ENCODE results near the gene XRCC1. TPM values are rescaled to one million over a fixed set of nuclear protein-coding genes. Genes with fewer than 3 reads are reported as not detected.
"Not testable (repeated sequence)": the region's sequence is repeated elsewhere in the genome, so short reads cannot be mapped to it uniquely, and the experiment has no call there.

Gene XRCC1
- total RNA-seq, 4 donors from 2014 or later: 29.6 to 38.8 (median 31.3) TPM

GRCh38 chr19:43609872-43610271, 34.5 kb upstream of the XRCC1 start:
- DNase-seq: no peak
- no peak overlapping the region for H3K27ac ChIP-seq

GRCh38 chr19:43607238-43608205, 32.2 kb upstream of the XRCC1 start:
- TF ChIP-seq POLR2A (IDR thresholded peaks at IDR 0.05) (no peak), CTCF (IDR thresholded peaks at IDR 0.05) (no peak)
- Histone ChIP-seq H3K27ac (no peak overlapping the region), H3K4me1 (no peaks in the 10 kb centered on the region), H3K9me3 (no peaks in the 10 kb centered on the region), H3K27me3 (no peaks in the 10 kb centered on the region), H3K36me3 (peaks cover 0 to 6% of the 10 kb centered on the region in 2 donors), H3K4me3 (replicated peaks in 1 of 3) (no peak overlapping the region)
- WGBS, 2 donors: 86 to 92% methylated on average over 22 to 28 of the region's 28 CpGs
- intact Hi-C loops (cut with DNase I): no loop called here
- no peak for DNase-seq

More at GRCh38 chr19:43609872-43610271, 34.5 kb upstream of the XRCC1 start:
- WGBS, 2 donors: 86 to 87% methylated on average over 7 of the region's 7 CpGs
- Histone ChIP-seq H3K27me3 (no peaks in the 10 kb centered on the region), H3K4me3 (replicated peaks in 1 of 3) (no peak overlapping the region), H3K9me3 (no peaks in the 10 kb centered on the region), H3K36me3 (peaks cover 5 to 14% of the 10 kb centered on the region in 2 donors), H3K4me1 (no peaks in the 10 kb centered on the region)
- TF ChIP-seq POLR2A (IDR thresholded peaks at IDR 0.05) (no peak), CTCF (IDR thresholded peaks at IDR 0.05) (no peak)
- intact Hi-C loops (cut with DNase I): no loop called here

- H3K27me3 ChIP-seq: no peaks in the 10 kb centered on the region
- intact Hi-C loops (cut with DNase I): no loop called here
- no peak for DNase-seq
- H3K27ac ChIP-seq: no peak overlapping the region
- 93% methylated on average over 7 of the region's 7 CpGs for WGBS, 2 donors
- no peak overlapping the region for H3K4me3 ChIP-seq (replicated peaks in 1 of 3)
- TF ChIP-seq POLR2A (IDR thresholded peaks at IDR 0.05) (no peak), CTCF (IDR thresholded peaks at IDR 0.05) (no peak)
- H3K4me1 ChIP-seq: no peaks in the 10 kb centered on the region
- H3K36me3 ChIP-seq: peaks cover 0 to 6% of the 10 kb centered on the region in 2 donors
- no peaks in the 10 kb centered on the region for H3K9me3 ChIP-seq
Observed at GRCh38 chr19:43606569-43607229, 31.4 kb upstream of the XRCC1 start.

GRCh38 chr19:43605875-43606568, 30.7 kb upstream of the XRCC1 start:
- WGBS, 2 donors: 77 to 85% methylated on average over 7 of the region's 7 CpGs
- no peak for TF ChIP-seq POLR2A (IDR thresholded peaks at IDR 0.05)
- TF ChIP-seq CTCF (IDR thresholded peaks at IDR 0.05): no peak
- intact Hi-C loops (cut with DNase I): no loop called here
- no peaks in the 10 kb centered on the region for H3K27me3 ChIP-seq
- H3K4me3 ChIP-seq (replicated peaks in 1 of 3): no peak overlapping the region
- no peaks in the 10 kb centered on the region for H3K9me3 ChIP-seq
- DNase-seq: no peak
- no peaks in the 10 kb centered on the region for H3K4me1 ChIP-seq
- no peak overlapping the region for H3K27ac ChIP-seq
- peaks cover 0 to 6% of the 10 kb centered on the region in 2 donors for H3K36me3 ChIP-seq

- H3K9me3 ChIP-seq; H3K36me3 ChIP-seq; H3K27ac ChIP-seq; H3K4me3 ChIP-seq (replicated peaks in 1 of 3); DNase-seq; H3K27me3 ChIP-seq; intact Hi-C loops (cut with DNase I): not testable (repeated sequence)
- H3K4me1 ChIP-seq: peaks cover 13 to 16% of the 10 kb centered on the region in 2 donors
- WGBS, 2 donors: 66 to 89% methylated on average over 5 of the region's 5 CpGs
Observed at GRCh38 chr19:43600326-43600725, 25.0 kb upstream of the XRCC1 start.

All from thyroid gland (tissue), 4 donors.